GM19099 (cell line): ENCODE data around the gene SERPINE2.

Experiments
- POLR2A ChIP-seq: IDR thresholded peaks from 3 replicates; pipeline ENCODE4 v1.6.1; 2011; ENCODE audit warnings: low read depth; ENCODE audit not compliant: insufficient read length; ENCODE audit errors: extremely low read depth

The SERPINE2 gene, protein sequence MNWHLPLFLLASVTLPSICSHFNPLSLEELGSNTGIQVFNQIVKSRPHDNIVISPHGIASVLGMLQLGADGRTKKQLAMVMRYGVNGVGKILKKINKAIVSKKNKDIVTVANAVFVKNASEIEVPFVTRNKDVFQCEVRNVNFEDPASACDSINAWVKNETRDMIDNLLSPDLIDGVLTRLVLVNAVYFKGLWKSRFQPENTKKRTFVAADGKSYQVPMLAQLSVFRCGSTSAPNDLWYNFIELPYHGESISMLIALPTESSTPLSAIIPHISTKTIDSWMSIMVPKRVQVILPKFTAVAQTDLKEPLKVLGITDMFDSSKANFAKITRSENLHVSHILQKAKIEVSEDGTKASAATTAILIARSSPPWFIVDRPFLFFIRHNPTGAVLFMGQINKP

GRCh38 chr2:224039080-224039769 is at the start of gene SERPINE2:
Gene SERPINE2, minus strand, starts transcription at chr2:224039286. Its CDS starts 37,386 bp downstream, at chr2:224001900.
- TF ChIP-seq POLR2A = no peak

DNA sequence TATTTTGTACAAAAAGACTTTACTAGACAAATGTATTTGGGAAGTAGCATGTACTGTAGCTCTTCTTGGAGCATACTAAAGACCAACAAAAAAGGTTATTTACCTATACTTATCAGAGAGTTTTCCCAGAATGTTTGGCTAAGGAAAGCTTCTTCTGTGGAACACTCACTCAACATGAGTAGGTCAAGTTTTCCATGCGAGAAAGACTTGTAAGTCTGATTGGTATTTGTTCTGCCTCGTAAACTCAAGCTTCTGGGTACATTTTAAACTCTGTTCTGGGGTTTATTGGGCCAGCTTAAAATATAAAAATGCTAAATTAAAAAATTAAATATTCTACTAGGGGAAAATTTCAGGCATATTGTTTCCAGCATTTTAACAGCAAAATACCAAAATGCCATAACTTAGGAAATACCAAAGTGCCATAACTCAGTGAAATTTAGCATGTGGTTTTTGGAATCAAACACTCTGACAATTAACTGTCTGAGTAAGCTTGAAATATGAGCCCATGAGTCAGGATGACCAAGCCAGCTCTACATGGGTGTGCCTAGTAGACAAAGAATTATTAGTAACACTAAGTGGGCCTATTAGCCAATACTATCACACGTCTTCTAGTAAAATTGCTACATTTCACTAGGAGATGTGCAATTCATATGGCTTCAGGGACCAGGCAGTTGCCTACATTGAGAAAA is 47.3 kb upstream of the SERPINE2 start:
- TF ChIP-seq POLR2A = no peak

- TF ChIP-seq POLR2A = no peak
These were observed 46.7 kb upstream of the SERPINE2 start for GRCh38 chr2:224085811-224086210.

- TF ChIP-seq POLR2A = no peak
These were observed 46.2 kb upstream of the SERPINE2 start for GRCh38 chr2:224085246-224085645.

DNA sequence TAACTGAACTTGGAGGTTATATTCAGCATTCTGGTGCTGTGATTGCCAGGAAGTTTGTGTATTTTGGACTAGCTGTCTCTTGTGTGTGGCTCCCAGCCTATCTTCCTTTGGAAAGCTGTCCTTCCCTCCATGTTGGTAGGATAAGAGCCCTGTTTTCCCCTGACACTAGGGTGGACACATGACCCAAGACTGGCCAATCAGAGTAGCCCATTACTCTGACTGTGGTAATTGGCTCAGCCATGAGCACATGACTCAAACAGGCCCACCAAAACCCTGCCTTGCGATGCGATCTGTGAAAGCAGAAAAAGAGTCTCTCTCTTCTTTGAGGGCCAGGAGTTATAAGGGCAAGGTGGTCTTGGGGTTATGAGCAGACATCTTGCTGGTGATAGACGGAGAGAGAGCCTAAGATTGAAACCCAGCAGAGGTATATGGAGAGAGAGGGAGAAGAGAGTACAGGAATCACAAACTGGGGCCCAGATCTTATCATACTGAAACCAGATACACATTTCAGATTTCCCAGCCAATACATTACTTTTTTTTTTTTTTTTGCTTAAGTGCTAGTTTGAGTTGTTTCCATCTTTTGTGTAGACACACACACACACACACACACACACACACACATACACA is 45.3 kb upstream of the SERPINE2 start:
- no peak for TF ChIP-seq POLR2A

- no peak for TF ChIP-seq POLR2A
These were observed 44.6 kb upstream of the SERPINE2 start for GRCh38 chr2:224083638-224084037.

DNA sequence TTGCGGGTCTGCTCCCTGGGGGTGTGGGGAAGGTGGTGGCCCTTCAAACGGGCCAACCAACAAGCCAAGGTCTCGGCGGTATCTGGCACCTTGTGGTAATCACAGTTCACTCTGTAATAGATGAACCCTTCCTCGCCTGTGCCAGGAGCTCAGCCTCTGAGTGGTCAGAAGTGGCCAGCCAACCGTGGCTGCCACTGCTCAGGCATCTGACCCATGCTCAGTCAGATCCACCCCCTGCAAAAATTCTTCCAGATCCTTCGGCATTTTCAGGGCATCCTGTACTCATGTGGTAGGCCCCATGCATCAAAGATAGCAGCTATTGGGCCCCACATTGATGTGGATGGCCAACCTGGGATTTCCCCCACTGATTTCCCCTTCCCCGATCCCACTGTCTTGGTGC is 39.6 kb upstream of the SERPINE2 start:
- no peak for TF ChIP-seq POLR2A

- no peak for TF ChIP-seq POLR2A
These were observed 38.9 kb upstream of the SERPINE2 start for GRCh38 chr2:224077773-224078507.

GRCh38 chr2:224075588-224075987 is 36.5 kb upstream of the SERPINE2 start:
- no peak for TF ChIP-seq POLR2A

DNA sequence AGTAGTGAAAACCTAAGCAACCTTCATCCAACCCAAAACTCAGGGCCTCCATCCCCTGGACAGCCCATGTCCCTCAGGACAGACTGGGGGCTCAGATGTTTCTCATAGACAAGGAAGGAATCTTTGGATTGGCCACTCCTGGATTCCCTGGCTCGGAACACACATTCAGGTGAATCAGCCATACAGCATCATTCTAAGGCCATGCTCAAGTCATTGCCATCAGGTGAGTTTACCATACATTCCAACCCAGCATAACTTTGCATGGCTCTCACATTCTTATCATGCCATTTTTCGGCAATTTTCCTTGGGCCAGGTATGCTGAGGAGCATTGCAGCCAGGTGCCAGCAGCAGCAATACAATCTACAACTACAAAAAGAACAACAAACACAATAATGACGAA is 34.6 kb upstream of the SERPINE2 start:
- no peak for TF ChIP-seq POLR2A

GRCh38 chr2:224072541-224073188 is 33.6 kb upstream of the SERPINE2 start:
- no peak for TF ChIP-seq POLR2A

GRCh38 chr2:224069172-224069571 is 30.1 kb upstream of the SERPINE2 start:
- TF ChIP-seq POLR2A = no peak

GRCh38 chr2:224063298-224063648 is 24.2 kb upstream of the SERPINE2 start:
- TF ChIP-seq POLR2A = no peak
